KMS-11 (cell line): ENCODE results near the gene ACKR3.

Experiments
- H2AFZ ChIP-seq: fragments of 200-600 bp; sonication (generic); 2 replicates; pipeline ENCODE4 v1.6.1; 2016; ENCODE audit warnings: antibody characterized with exemption, mixed run types, low read depth
- H3K27ac ChIP-seq: fragments of 200-600 bp; sonication (generic); 2 replicates; pipeline ENCODE4 v1.6.1; 2016; ENCODE audit warnings: mild to moderate bottlenecking, mixed run types
- H3K27me3 ChIP-seq: fragments of 200-600 bp; sonication (generic); 2 replicates; pipeline ENCODE4 v1.6.1; 2017; ENCODE audit warnings: mild to moderate bottlenecking, low read depth, mixed run types, moderate library complexity; ENCODE audit not compliant: insufficient read depth
- H3K36me3 ChIP-seq: fragments of 200-600 bp; sonication (generic); 2 replicates; pipeline ENCODE4 v1.6.1; 2017; ENCODE audit warnings: mild to moderate bottlenecking, mixed run types; ENCODE audit not compliant: insufficient read depth
- H3K4me1 ChIP-seq: fragments of 200-600 bp; sonication (generic); 2 replicates; pipeline ENCODE4 v1.6.1; 2016; ENCODE audit warnings: mild to moderate bottlenecking, low read depth, mixed run types; ENCODE audit not compliant: poor library complexity, severe bottlenecking
- H3K4me2 ChIP-seq: fragments of 200-600 bp; sonication (generic); 2 replicates; pipeline ENCODE4 v1.7.0; 2016; ENCODE audit warnings: mild to moderate bottlenecking, mixed run types
- H3K4me3 ChIP-seq: fragments of 200-600 bp; sonication (generic); IDR thresholded peaks from 2 replicates; pipeline ENCODE4 v1.6.1; 2017; ENCODE audit warnings: low read depth, low read length, mixed read lengths; ENCODE audit not compliant: insufficient read depth
- H3K79me2 ChIP-seq: fragments of 200-600 bp; sonication (generic); 2 replicates; pipeline ENCODE4 v1.6.1; 2016; ENCODE audit warnings: low read depth, mixed run types; ENCODE audit not compliant: insufficient read depth
- H3K9ac ChIP-seq: fragments of 200-600 bp; sonication (generic); 2 replicates; pipeline ENCODE4 v1.6.1; 2016; ENCODE audit warnings: mild to moderate bottlenecking, mixed run types
- H4K20me1 ChIP-seq: fragments of 200-600 bp; sonication (generic); 2 replicates; pipeline ENCODE4 v1.6.1; 2016; ENCODE audit warnings: mild to moderate bottlenecking, mixed run types; ENCODE audit not compliant: insufficient read depth
- CTCF ChIP-seq: fragments of 200-600 bp; sonication (generic); conservative IDR thresholded peaks from 2 replicates; pipeline ENCODE4 v1.6.1; 2017; ENCODE audit warnings: low read depth, mild to moderate bottlenecking, antibody characterized with exemption, low read length, moderate library complexity, mixed read lengths

Gene ACKR3

GRCh38 chr2:236621786-236622185 lies 52.2 kb downstream of the ACKR3 start:
- H3K79me2 ChIP-seq: no peaks in the 10 kb centered on the region
- no peak overlapping the region for H3K4me2 ChIP-seq
- no peaks in the 10 kb centered on the region for H3K4me1 ChIP-seq
- no peaks in the 10 kb centered on the region for H3K27me3 ChIP-seq
- H3K9ac ChIP-seq: no peak overlapping the region
- H3K36me3 ChIP-seq: no peaks in the 10 kb centered on the region
- H3K27ac ChIP-seq: no peak overlapping the region
- H2AFZ ChIP-seq: no peak overlapping the region
- H4K20me1 ChIP-seq: no peaks in the 10 kb centered on the region
- TF ChIP-seq CTCF: no peak
- no peak overlapping the region for H3K4me3 ChIP-seq

- no peaks in the 10 kb centered on the region for H3K27me3 ChIP-seq
- no peaks in the 10 kb centered on the region for H3K4me1 ChIP-seq
- no peak for TF ChIP-seq CTCF
- no peak overlapping the region for H3K4me3 ChIP-seq
- H3K27ac ChIP-seq: no peak overlapping the region
- H3K4me2 ChIP-seq: no peak overlapping the region
- no peak overlapping the region for H3K9ac ChIP-seq
- no peak overlapping the region for H2AFZ ChIP-seq
- H3K79me2 ChIP-seq: no peaks in the 10 kb centered on the region
- no peaks in the 10 kb centered on the region for H4K20me1 ChIP-seq
- no peaks in the 10 kb centered on the region for H3K36me3 ChIP-seq
Measured at GRCh38 chr2:236622201-236622600, 52.6 kb downstream of the ACKR3 start.

DNA sequence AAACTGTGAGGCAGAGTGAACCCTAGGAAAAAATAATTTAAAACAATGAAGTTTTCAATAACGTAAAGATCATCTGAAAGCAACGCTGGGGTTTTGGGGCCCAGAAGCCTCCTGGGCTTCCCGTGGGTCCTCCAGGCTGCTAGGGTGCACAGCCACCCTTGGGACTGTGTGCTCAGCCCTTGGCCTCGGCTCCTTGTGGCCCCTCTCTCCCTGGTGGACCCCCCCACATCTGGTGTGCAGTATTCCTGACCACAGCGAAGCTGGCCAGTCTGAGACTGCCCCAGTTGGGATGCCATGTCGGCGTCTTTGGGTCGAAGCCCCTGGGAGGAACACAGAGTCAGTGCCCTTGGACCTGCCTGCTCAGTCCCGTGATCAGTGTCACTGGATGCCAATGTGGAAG lies 53.0 kb downstream of the ACKR3 start:
- H3K4me1 ChIP-seq: no peaks in the 10 kb centered on the region
- H4K20me1 ChIP-seq: no peaks in the 10 kb centered on the region
- no peaks in the 10 kb centered on the region for H3K79me2 ChIP-seq
- H2AFZ ChIP-seq: no peak overlapping the region
- no peak overlapping the region for H3K9ac ChIP-seq
- H3K36me3 ChIP-seq: no peaks in the 10 kb centered on the region
- no peak overlapping the region for H3K4me3 ChIP-seq
- H3K27ac ChIP-seq: no peak overlapping the region
- TF ChIP-seq CTCF: no peak
- no peaks in the 10 kb centered on the region for H3K27me3 ChIP-seq
- H3K4me2 ChIP-seq: no peak overlapping the region

DNA sequence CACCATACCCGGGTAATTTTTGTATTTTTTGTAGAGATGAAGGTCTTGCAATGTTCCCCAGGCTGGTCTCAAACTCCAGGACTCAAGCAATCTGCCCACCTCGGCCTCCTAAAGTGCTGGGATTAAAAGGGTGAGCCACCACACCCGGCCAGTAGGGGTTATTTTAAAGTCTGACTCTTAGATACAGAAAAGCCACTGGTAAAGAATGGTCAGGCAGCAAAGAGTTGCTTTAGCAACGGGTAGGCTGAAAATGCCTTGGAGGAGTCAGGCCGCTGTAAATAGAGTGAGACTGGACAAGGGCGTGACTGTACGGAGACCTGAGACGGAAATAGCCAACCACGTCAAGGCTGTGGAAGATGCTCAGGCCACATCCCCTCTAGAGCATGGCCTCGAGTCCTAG lies 54.2 kb downstream of the ACKR3 start:
- Histone ChIP-seq H3K4me1 (no peaks in the 10 kb centered on the region), H4K20me1 (no peaks in the 10 kb centered on the region), H3K27ac (no peak overlapping the region), H3K79me2 (no peaks in the 10 kb centered on the region), H3K4me2 (no peak overlapping the region), H2AFZ (no peak overlapping the region), H3K27me3 (no peaks in the 10 kb centered on the region), H3K9ac (no peak overlapping the region), H3K36me3 (no peaks in the 10 kb centered on the region), H3K4me3 (no peak overlapping the region)
- TF ChIP-seq CTCF: no peak
